ENCODE measurements around the gene EIF4G2.
A peak's percentile ranks its signal among the peaks of the same experiment; 100 is the strongest.
"Not testable (repeated sequence)": the region's sequence is repeated elsewhere in the genome, so short reads cannot be mapped to it uniquely, and the experiment has no call there.

Gene EIF4G2

DNA sequence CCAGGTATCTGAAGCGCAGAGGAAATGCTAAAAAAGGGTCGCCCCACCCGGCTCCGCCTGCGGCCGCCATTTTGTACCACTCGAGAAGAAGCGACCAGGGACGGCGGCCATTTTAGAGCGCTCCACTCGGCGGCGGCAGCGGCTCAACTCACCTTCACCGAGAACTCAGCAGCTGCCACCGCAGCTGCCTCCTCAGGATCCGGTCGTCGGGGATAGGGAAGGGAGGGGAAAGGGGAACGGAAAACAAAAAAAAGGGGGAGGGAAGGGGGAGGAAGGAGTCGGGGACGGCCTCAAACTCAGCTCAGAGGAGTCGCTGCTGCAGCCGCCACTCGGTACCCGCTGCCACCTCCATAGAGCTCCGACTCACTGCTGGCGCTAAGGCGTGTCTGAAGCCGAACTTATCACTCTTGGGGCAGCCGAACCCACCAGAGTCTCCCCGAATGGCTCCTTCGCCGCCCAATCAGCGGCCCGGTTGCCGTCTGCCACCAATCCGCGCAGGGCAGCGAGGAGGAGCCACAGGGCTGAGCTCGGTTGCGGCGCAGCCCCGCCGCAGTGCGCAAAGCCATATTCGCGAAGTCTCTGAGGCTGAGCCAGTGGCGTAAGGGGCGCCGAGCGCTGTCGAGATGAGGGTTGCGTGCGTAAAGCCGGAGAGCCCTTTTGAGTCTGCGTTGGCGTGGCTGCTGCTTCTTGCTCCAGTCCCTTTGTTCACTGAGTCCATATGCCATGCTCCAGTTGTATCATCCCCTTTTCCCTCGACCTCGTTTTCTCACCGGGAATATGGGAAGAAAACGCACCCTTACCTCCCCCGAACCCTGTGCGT lies at the start of gene EIF4G2:
EIF4G2 (minus strand) TSS at position 374 of the 820 bp plus-strand sequence.
- peak; percentile 99 for DNase-seq

GRCh38 chr11:10857709-10858438 lies 49.1 kb upstream of the EIF4G2 start, which contains the start of gene ZBED5:
Gene ZBED5, minus strand, starts transcription at chr11:10858053. Its CDS starts 3,108 bp downstream, at chr11:10854945.
- peak; percentile 99 for DNase-seq

- DNase-seq, result no peak
Observed at GRCh38 chr11:10857459-10857708, 48.7 kb upstream of the EIF4G2 start.

- peak; percentile 63 for DNase-seq
Observed at GRCh38 chr11:10856689-10857458, 48.1 kb upstream of the EIF4G2 start.

- DNase-seq, result no peak
Observed at GRCh38 chr11:10855295-10855694, 46.6 kb upstream of the EIF4G2 start.

GRCh38 chr11:10847960-10848860 lies 39.5 kb upstream of the EIF4G2 start:
- DNase-seq, result no peak

GRCh38 chr11:10846660-10847059 lies 37.9 kb upstream of the EIF4G2 start:
- DNase-seq, result no peak

DNA sequence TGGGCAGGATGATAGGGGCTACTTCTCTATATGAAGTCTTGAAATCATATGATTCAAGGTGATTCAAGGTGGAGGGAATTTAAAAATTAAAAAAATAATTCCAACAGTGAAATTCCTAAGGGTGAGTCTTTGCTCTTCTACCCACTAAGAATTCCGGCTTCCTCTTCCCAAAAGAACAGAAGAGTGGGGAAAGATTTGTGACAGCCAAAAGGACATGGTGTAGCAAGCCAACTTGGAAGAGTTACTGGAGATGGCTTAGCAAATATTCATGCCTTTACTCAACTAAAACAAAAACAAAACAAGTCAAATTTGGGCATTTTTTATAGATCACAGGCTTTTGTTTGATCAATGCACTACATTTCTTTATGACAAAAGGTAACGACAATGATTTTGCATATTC lies 36.9 kb upstream of the EIF4G2 start:
- DNase-seq, result no peak

DNA sequence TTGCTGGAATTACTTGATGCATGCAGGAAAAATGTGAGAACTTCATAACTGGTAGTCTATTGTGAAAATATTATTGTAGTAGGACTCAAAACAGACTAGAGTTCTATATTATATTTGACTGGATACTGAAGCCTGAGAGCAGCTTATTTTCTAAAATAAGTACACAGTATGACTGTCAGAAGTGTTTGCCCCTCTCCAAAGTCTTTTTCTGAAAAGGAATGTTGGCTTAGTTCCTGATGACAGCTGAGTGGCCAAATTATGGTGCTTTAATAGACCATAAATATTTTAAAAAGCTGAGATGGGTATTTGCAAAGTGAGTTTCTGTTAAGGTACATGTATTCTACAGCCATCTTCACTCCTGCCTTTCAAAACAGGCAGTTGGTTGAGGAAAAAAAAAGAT lies 36.1 kb upstream of the EIF4G2 start:
- DNase-seq, result no peak

DNA sequence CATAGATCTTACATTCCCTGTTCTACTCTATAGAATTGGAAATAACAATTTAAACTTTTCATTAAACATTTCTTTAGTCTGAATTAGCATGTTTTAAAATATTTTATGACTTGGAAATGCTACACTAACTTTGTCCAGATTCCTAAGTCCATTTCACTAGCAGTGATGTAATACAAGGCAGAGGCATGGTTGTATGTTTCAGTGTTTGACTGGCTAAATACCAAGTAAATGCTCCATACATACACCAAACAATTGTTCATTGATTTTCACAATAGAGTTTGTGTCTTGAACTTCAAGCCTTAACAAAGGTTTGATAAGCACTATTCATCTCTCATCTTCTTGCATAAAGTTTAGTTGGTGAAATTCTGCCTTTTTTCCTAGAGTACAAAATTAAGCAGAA lies 35.6 kb upstream of the EIF4G2 start:
- no peak for DNase-seq

GRCh38 chr11:10838881-10839280 lies 30.2 kb upstream of the EIF4G2 start:
- DNase-seq, result no peak

GRCh38 chr11:10838083-10838482 lies 29.4 kb upstream of the EIF4G2 start:
- DNase-seq, result no peak

GRCh38 chr11:10836884-10837283 lies 28.2 kb upstream of the EIF4G2 start:
- DNase-seq, result not testable (repeated sequence)

GRCh38 chr11:10829139-10829538 lies 20.4 kb upstream of the EIF4G2 start:
- DNase-seq, result no peak

DNA sequence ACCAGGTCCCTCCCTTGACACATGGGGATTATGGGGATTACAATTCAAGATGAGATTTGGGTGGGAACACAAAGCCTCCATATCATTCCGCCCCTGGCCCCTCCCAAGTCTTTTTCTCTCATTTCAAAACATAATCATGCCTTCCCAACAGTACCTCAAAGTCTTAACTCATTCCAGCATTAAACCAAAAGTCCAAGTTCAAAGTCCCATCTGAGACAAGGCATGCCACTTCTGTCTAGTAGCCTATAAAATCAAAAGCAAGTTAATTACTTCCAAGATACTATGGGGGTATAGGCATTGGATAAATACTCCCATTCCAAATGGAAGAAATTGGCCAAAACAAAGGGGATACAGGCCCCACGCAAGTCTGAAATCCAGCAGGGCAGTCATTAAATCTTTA lies 19.7 kb upstream of the EIF4G2 start:
- DNase-seq, result no peak

DNA sequence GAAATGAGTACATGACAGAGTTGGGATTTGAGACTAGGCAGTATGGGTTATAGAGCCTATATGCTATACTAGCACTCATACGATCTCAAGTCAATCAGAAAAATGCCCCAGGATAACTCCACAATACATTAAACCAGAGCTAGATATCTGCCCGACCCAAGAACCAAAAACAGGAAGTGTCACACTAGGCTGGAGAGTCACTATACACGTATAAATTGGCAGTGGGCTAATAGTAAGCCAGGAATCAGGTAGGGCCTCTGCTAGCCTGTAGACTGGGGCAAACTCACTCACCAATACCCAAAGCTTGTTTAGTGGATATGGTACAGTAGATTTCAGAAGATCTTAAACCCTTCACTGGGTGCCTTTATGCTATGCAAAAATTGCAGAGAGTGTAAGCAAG lies 16.2 kb upstream of the EIF4G2 start:
- DNase-seq, result no peak

- DNase-seq, result no peak
Observed at GRCh38 chr11:10823152-10823579, 14.4 kb upstream of the EIF4G2 start.

- DNase-seq, result not testable (repeated sequence)
Observed at GRCh38 chr11:10822491-10822890, 13.8 kb upstream of the EIF4G2 start.

- DNase-seq, result peak; percentile 52
Observed at GRCh38 chr11:10818594-10818993, 9.9 kb upstream of the EIF4G2 start.

DNA sequence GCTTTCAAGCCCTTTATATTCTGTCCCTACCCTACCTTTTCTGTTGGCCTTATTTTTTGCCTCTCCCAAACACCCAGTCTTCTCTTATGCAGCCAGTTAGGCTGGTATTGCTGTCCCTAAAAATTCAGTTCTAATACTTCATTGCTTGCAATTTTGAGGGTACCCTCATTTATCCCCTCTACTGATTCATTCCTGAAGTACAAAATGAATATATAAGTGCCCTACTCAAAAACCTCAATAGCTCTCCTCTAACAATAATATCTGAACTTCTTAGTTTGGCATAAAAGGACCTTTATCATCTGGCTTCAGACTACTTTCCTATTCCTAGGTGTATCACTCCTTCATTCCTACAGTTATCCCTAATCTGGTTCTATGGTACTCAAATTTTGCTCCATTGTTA lies 5.2 kb upstream of the EIF4G2 start:
- DNase-seq, result no peak

DNA sequence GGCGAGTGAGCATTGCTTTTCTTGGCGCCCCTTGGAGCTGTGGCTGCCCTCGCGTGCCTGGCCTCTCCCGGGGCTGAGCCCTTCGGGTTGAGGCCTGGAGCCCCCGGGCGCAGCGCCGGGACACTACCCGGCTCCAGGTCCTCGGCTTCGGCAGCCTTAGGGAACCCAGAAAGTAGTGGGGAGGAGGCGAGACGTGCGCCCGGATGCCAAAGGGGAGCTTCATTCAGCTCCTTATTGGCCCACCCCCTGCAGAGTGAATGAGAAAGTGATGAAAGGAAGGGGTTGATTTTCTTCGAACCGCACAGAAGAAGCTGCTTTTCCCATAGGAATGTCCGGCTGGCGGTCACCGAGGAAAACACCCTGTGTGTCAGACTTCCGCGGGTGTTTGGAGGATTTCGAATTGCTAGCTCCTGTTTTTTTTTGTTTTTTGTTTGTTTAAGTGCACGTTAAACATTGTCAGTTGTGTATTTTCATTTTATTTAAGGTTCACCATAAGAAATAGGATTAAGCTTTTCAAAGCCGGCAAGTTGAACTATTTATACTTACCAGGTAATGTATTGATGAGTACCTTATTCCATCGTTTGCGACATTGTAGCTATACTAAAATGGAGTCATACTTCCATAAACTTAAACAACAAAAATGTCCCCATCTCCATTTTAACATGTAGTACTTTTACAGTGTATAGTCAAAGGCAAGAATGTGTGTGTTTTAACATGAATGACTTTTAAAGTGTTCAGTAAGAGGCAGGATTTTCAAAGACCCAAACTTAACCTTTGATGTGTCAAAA lies 841 bp upstream of the EIF4G2 start:
- DNase-seq, result peak; percentile 86

- DNase-seq, result no peak
Observed at GRCh38 chr11:10808235-10808552, 532 bp downstream of the EIF4G2 start.
